Keratinocyte (primary cell): ENCODE measurements around the gene MAGI2. TPM values are rescaled to one million over a fixed set of nuclear protein-coding genes. Genes with fewer than 3 reads are reported as not detected.
A peak's percentile ranks its signal among the peaks of the same experiment; 100 is the strongest.

ENCODE experiments used
- DNase-seq: peaks from one replicate; pipeline ENCODE4 v3.0.0-alpha.2; 2011; ENCODE audit warnings: low read depth, missing footprints, low spot score
- FAIRE-seq: peaks from 2 replicates; lab custom pipeline; 2011; peaks lifted over from hg19 to GRCh38; lab: Jason Lieb, UNC
- H2AFZ ChIP-seq: 2 replicates; pipeline ENCODE4 v1.6.0; 2012; ENCODE audit warnings: low read length, control low read depth, inconsistent platforms; ENCODE audit not compliant: control insufficient read depth
- H3K27ac ChIP-seq: 2 replicates; pipeline ENCODE4 v1.5.1; 2011; ENCODE audit warnings: low read length; ENCODE audit not compliant: control insufficient read depth, insufficient read depth
- H3K27me3 ChIP-seq: 3 replicates; pipeline ENCODE4 v1.6.0; 2011; ENCODE audit warnings: low read length; ENCODE audit not compliant: control insufficient read depth, insufficient read depth; ENCODE audit errors: extremely low read depth
- H3K36me3 ChIP-seq, 2 experiments: 2 replicates in 1 of 2; 3 replicates in 1 of 2; pipeline ENCODE4 v1.5.1; 2011; ENCODE audit warnings: low read length in 2 of 2, mild to moderate bottlenecking in 1 of 2; ENCODE audit not compliant: control insufficient read depth in 2 of 2, insufficient read depth in 2 of 2; ENCODE audit errors: extremely low read depth in 1 of 2
- H3K4me1 ChIP-seq: 3 replicates; pipeline ENCODE4 v1.5.1; 2011; ENCODE audit warnings: low read length; ENCODE audit not compliant: control insufficient read depth, insufficient read depth; ENCODE audit errors: extremely low read depth
- H3K4me2 ChIP-seq: 3 replicates; pipeline ENCODE4 v1.6.0; 2011; ENCODE audit warnings: low read depth, low read length; ENCODE audit not compliant: control insufficient read depth, insufficient read depth; ENCODE audit errors: extremely low read depth
- H3K4me3 ChIP-seq, 3 experiments: fragments of 200-600 bp in 1 of 3; sonication (generic) in 1 of 3; 2 replicates in 2 of 3; 3 replicates in 1 of 3; pipeline ENCODE4 v1.5.1; 2011 to 2016; ENCODE audit warnings: low read length in 3 of 3, mild to moderate bottlenecking in 3 of 3, control low read depth in 2 of 3, inconsistent platforms in 1 of 3, low read depth in 1 of 3, mixed read lengths in 1 of 3, mixed run types in 1 of 3, moderate library complexity in 1 of 3; ENCODE audit not compliant: control insufficient read depth in 2 of 3, insufficient read depth in 2 of 3; ENCODE audit errors: extremely low read depth in 1 of 3
- H3K79me2 ChIP-seq: 2 replicates; pipeline ENCODE4 v1.6.0; 2012; ENCODE audit warnings: low read length; ENCODE audit not compliant: control insufficient read depth, insufficient read depth
- H3K9ac ChIP-seq: 3 replicates; pipeline ENCODE4 v1.6.0; 2011; ENCODE audit warnings: low read length; ENCODE audit not compliant: control insufficient read depth, insufficient read depth; ENCODE audit errors: extremely low read depth
- H3K9me1 ChIP-seq: 3 replicates; pipeline ENCODE4 v1.6.0; 2011; ENCODE audit warnings: low read length; ENCODE audit not compliant: control insufficient read depth, insufficient read depth; ENCODE audit errors: extremely low read depth
- H3K9me3 ChIP-seq: 2 replicates; pipeline ENCODE4 v1.5.1; 2012; ENCODE audit warnings: low read depth, low read length; ENCODE audit not compliant: control insufficient read depth
- H4K20me1 ChIP-seq: 3 replicates; pipeline ENCODE4 v1.6.0; 2011; ENCODE audit warnings: low read length; ENCODE audit not compliant: control insufficient read depth, insufficient read depth; ENCODE audit errors: extremely low read depth
- CTCF ChIP-seq, 3 experiments: IDR thresholded peaks in 1 of 3; conservative IDR thresholded peaks in 1 of 3; optimal IDR thresholded peaks in 1 of 3; 2 replicates in 2 of 3; 3 replicates in 1 of 3; pipeline versions ENCODE3 to v1.5.1; 2011; ENCODE audit warnings: low read length in 3 of 3, mild to moderate bottlenecking in 3 of 3, moderate library complexity in 2 of 3, control low read depth in 1 of 3, inconsistent platforms in 1 of 3; ENCODE audit not compliant: insufficient read depth in 2 of 3; ENCODE audit errors: extremely low read depth in 1 of 3
- EZH2 ChIP-seq: IDR thresholded peaks from one replicate; pipeline ENCODE4 v1.6.1; 2012; ENCODE audit warnings: inconsistent platforms, mild to moderate bottlenecking, low read length, moderate library complexity
- dilution Hi-C: fragments of 300-500 bp; cut with MboI; formaldehyde crosslinking; loops from one replicate; pipeline ENCODE4 v1.7.0; 2020; ENCODE audit warnings: low sequenced_read_pairs; ENCODE audit not compliant: extremely low pct_ligation_motif_present
- polyA plus RNA-seq, 5 experiments: library from polyadenylated mRNA; depleted of rRNA in 3 of 5; stranded (reverse) in 3 of 5; stranded (forward) in 1 of 5; unstranded in 1 of 5; fragments of >200 nt; gene quantifications; 1 replicate in 1 of 5; 2 replicates in 3 of 5; 3 replicates in 1 of 5; pipeline versions ENCODE4 v1.2.1 to v1.2.3, GENCODE V29; 2011 to 2012; ENCODE audit warnings: missing spikeins in 2 of 5, low read depth in 1 of 5, low replicate concordance in 1 of 5

MAGI2 gene
- polyA plus RNA-seq, 1 donor (not counting 4 experiments of a cell fraction or from before 2014, with no cell fraction given), result 0.07 TPM

GRCh38 chr7:78226059-78226719 lies 1227.3 kb downstream of the MAGI2 start:
- Histone ChIP-seq H3K4me3 (no peak overlapping the region), H4K20me1 (no peaks in the 10 kb centered on the region), H3K36me3 (no peaks in the 10 kb centered on the region), H3K4me1 (no peaks in the 10 kb centered on the region), H3K9ac (no peak overlapping the region), H3K27me3 (no peaks in the 10 kb centered on the region), H3K9me1 (no peaks in the 10 kb centered on the region), H3K79me2 (no peaks in the 10 kb centered on the region), H3K9me3 (no peaks in the 10 kb centered on the region), H3K4me2 (no peak overlapping the region), H2AFZ (no peak overlapping the region), H3K27ac (no peak overlapping the region)
- DNase-seq (no peak), FAIRE-seq (no peak)
- dilution Hi-C loops, result no loop called here
- TF ChIP-seq EZH2, result no peak
- peak; percentile 30 to 56 (median 45) for TF ChIP-seq CTCF (optimal IDR thresholded peaks at IDR 0.05 in 1 of 3, IDR thresholded peaks at IDR 0.05 in 1 of 3, conservative IDR thresholded peaks at IDR 0.05 in 1 of 3; ENCODE audit: extremely low read depth in 1 of 3, insufficient read depth in 2 of 3, low read length in 3 of 3)

- no peak overlapping the region for H3K9ac ChIP-seq
- no peak for FAIRE-seq
- H3K27me3 ChIP-seq, result no peaks in the 10 kb centered on the region
- no peaks in the 10 kb centered on the region for H3K36me3 ChIP-seq
- no peaks in the 10 kb centered on the region for H3K9me3 ChIP-seq
- DNase-seq, result no peak
- H3K27ac ChIP-seq, result no peak overlapping the region
- no peak overlapping the region for H2AFZ ChIP-seq
- no peaks in the 10 kb centered on the region for H3K4me1 ChIP-seq
- no peak overlapping the region for H3K4me2 ChIP-seq
- dilution Hi-C loops, result no loop called here
- no peaks in the 10 kb centered on the region for H3K79me2 ChIP-seq
- no peak overlapping the region for H3K4me3 ChIP-seq
- TF ChIP-seq CTCF (optimal IDR thresholded peaks at IDR 0.05 in 1 of 3, IDR thresholded peaks at IDR 0.05 in 1 of 3, conservative IDR thresholded peaks at IDR 0.05 in 1 of 3; ENCODE audit: extremely low read depth in 1 of 3, insufficient read depth in 2 of 3, low read length in 3 of 3) (no peak), EZH2 (no peak)
- H4K20me1 ChIP-seq, result no peaks in the 10 kb centered on the region
- no peaks in the 10 kb centered on the region for H3K9me1 ChIP-seq
Measured at GRCh38 chr7:78225534-78225933, 1227.9 kb downstream of the MAGI2 start.
